Measurements from ENCODE around the gene TMCO2.

The TMCO2 gene

DNA sequence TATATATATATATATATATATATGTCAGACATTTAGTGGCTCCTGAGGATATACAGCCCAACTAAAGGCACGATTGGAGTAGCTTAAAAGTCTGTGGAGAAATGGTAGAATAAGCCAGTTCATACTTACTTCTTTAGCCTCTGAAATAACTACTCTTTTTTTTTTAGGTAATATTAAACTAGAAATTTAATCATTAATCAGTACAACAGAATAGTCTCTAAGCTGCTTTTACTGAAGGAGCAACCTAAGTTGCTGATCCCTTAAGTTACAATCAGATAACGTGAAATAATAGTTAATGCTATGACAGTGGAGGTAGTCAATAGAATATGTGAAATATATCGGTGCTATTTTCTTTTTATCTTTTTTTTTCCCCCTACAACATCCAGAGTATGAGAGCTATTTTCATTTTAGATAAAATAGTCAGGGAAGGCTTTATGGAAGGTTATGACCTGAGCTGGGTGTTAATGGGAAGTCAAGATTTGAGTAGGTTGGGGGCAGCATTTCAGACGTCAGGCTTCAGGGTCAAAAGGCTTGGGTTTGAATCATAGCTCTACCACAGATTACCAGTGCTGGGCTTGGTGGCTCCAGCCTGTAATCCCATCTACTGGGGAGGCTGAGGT is 25.9 kb downstream of the TMCO2 start:
- TF ChIP-seq CTCF (IDR thresholded peaks at IDR 0.05; ENCODE audit: extremely low read depth, insufficient read depth, missing control alignments), result no peak
- no peak for DNase-seq (ENCODE audit: low spot score)
- in situ Hi-C loops (cut with MboI; ENCODE audit: low pct_unique_long_range_greater_than_20kb, low sequenced_read_pairs, unreplicated experiment), result no loop called here

GRCh38 chr1:40274331-40274730 is 26.6 kb downstream of the TMCO2 start:
- no peak for TF ChIP-seq CTCF (IDR thresholded peaks at IDR 0.05; ENCODE audit: extremely low read depth, insufficient read depth, missing control alignments)
- in situ Hi-C loops (cut with MboI; ENCODE audit: low pct_unique_long_range_greater_than_20kb, low sequenced_read_pairs, unreplicated experiment), result no loop called here
- DNase-seq (ENCODE audit: low spot score), result no peak

DNA sequence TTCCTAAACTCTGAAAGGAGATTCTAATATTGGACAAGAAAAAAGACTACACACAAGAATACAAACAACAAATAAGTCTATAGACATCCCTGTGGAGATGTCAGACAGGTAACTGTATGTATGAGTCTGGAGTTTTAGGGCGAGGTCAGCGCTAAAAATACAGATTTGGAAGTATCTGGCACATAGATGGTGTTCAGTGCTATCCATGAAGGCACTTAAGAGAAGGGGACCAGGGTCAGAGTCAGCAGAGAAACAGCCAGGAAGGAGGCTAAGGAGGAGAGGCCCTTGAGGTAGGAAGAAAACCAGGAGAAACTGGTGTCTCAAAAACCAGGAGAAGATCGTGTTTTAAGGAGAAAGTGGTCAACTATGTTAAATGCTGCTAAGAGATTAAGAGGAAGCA is 28.4 kb downstream of the TMCO2 start:
- no peak for TF ChIP-seq CTCF (IDR thresholded peaks at IDR 0.05; ENCODE audit: extremely low read depth, insufficient read depth, missing control alignments)
- in situ Hi-C loops (cut with MboI; ENCODE audit: low pct_unique_long_range_greater_than_20kb, low sequenced_read_pairs, unreplicated experiment), result no loop called here
- DNase-seq (ENCODE audit: low spot score), result no peak

- in situ Hi-C loops (cut with MboI; ENCODE audit: low pct_unique_long_range_greater_than_20kb, low sequenced_read_pairs, unreplicated experiment), result no loop called here
- no peak for TF ChIP-seq CTCF (IDR thresholded peaks at IDR 0.05; ENCODE audit: extremely low read depth, insufficient read depth, missing control alignments)
- no peak for DNase-seq (ENCODE audit: low spot score)
Observed at GRCh38 chr1:40281853-40282252, 34.1 kb downstream of the TMCO2 start.

GRCh38 chr1:40291293-40291692 is 43.6 kb downstream of the TMCO2 start:
- in situ Hi-C loops (cut with MboI; ENCODE audit: low pct_unique_long_range_greater_than_20kb, low sequenced_read_pairs, unreplicated experiment), result no loop called here

GRCh38 chr1:40299366-40300248 is 51.9 kb downstream of the TMCO2 start:
- no peak for DNase-seq (ENCODE audit: low spot score)
- TF ChIP-seq CTCF (IDR thresholded peaks at IDR 0.05; ENCODE audit: extremely low read depth, insufficient read depth, missing control alignments), result no peak
- in situ Hi-C loops (cut with MboI; ENCODE audit: low pct_unique_long_range_greater_than_20kb, low sequenced_read_pairs, unreplicated experiment), result no loop called here

More at GRCh38 chr1:40291293-40291692, 43.6 kb downstream of the TMCO2 start:
- TF ChIP-seq CTCF (IDR thresholded peaks at IDR 0.05; ENCODE audit: extremely low read depth, insufficient read depth, missing control alignments), result no peak
- no peak for DNase-seq (ENCODE audit: low spot score)
